BLaER1 (cell line): ENCODE results near the gene PLXDC1.
A peak's percentile ranks its signal among the peaks of the same experiment; 100 is the strongest.
"Not testable (repeated sequence)": the region's sequence is repeated elsewhere in the genome, so short reads cannot be mapped to it uniquely, and the experiment has no call there.

ENCODE experiments used
- H3K27ac ChIP-seq: shearing (Covaris generic); formaldehyde crosslinking; 2 replicates; pipeline ENCODE4 v1.8.1; 2022
- H3K27me3 ChIP-seq: shearing (Covaris generic); formaldehyde crosslinking; 2 replicates; pipeline ENCODE4 v1.8.1; 2022
- H3K36me3 ChIP-seq: shearing (Covaris generic); formaldehyde crosslinking; 2 replicates; pipeline ENCODE4 v1.8.1; 2022
- H3K4me1 ChIP-seq: shearing (Covaris generic); formaldehyde crosslinking; 2 replicates; pipeline ENCODE4 v1.8.1; 2022
- H3K4me2 ChIP-seq: shearing (Covaris generic); formaldehyde crosslinking; 2 replicates; pipeline ENCODE4 v1.8.1; 2022
- H3K4me3 ChIP-seq: shearing (Covaris generic); formaldehyde crosslinking; 2 replicates; pipeline ENCODE4 v1.8.1; 2022
- H3K9ac ChIP-seq: shearing (Covaris generic); formaldehyde crosslinking; 2 replicates; pipeline ENCODE4 v1.8.1; 2022
- H3K9me3 ChIP-seq: shearing (Covaris generic); formaldehyde crosslinking; 2 replicates; pipeline ENCODE4 v1.8.1; 2022
- H4K20me1 ChIP-seq: shearing (Covaris generic); formaldehyde crosslinking; 2 replicates; pipeline ENCODE4 v1.8.1; 2022
- Cebpa-rat ChIP-seq: shearing (Covaris generic); IDR thresholded peaks from 2 replicates; pipeline ENCODE4 v1.8.1; 2022

The PLXDC1 gene

GRCh38 chr17:39132192-39132610 lies 19.2 kb downstream of the PLXDC1 start:
- H3K9ac ChIP-seq = no peak overlapping the region
- peaks cover 9% of the 10 kb centered on the region; the same call in 1 of the 2 replicates for H3K4me1 ChIP-seq
- H3K9me3 ChIP-seq = no peaks in the 10 kb centered on the region
- H3K4me3 ChIP-seq = no peak overlapping the region
- H3K36me3 ChIP-seq = no peaks in the 10 kb centered on the region
- H3K27ac ChIP-seq = no peak overlapping the region
- H4K20me1 ChIP-seq = no peaks in the 10 kb centered on the region
- TF ChIP-seq Cebpa-rat = no peak
- H3K4me2 ChIP-seq = no peak overlapping the region
- no peaks in the 10 kb centered on the region for H3K27me3 ChIP-seq

- no peaks in the 10 kb centered on the region for H3K27me3 ChIP-seq
- no peak overlapping the region for H3K27ac ChIP-seq
- no peak overlapping the region for H3K4me2 ChIP-seq
- peaks cover 9% of the 10 kb centered on the region; the same call in 1 of the 2 replicates for H3K4me1 ChIP-seq
- H3K9me3 ChIP-seq = no peaks in the 10 kb centered on the region
- H4K20me1 ChIP-seq = no peaks in the 10 kb centered on the region
- H3K9ac ChIP-seq = no peak overlapping the region
- no peaks in the 10 kb centered on the region for H3K36me3 ChIP-seq
- no peak overlapping the region for H3K4me3 ChIP-seq
- TF ChIP-seq Cebpa-rat = no peak
These were observed 19.8 kb downstream of the PLXDC1 start for GRCh38 chr17:39131616-39132015.

GRCh38 chr17:39130205-39130604 lies 21.2 kb downstream of the PLXDC1 start:
- Histone ChIP-seq H3K4me1 (peaks cover 9% of the 10 kb centered on the region; the same call in 1 of the 2 replicates), H3K4me2 (no peak overlapping the region), H3K9me3 (no peaks in the 10 kb centered on the region), H3K9ac (no peak overlapping the region), H4K20me1 (no peaks in the 10 kb centered on the region), H3K4me3 (no peak overlapping the region), H3K27ac (no peak overlapping the region), H3K36me3 (no peaks in the 10 kb centered on the region), H3K27me3 (no peaks in the 10 kb centered on the region)
- TF ChIP-seq Cebpa-rat = no peak

- not testable (repeated sequence) for H3K4me2 ChIP-seq, H3K4me3 ChIP-seq, H3K9ac ChIP-seq, H3K36me3 ChIP-seq, H3K27me3 ChIP-seq, H3K27ac ChIP-seq, H4K20me1 ChIP-seq, H3K9me3 ChIP-seq, H3K4me1 ChIP-seq
These were observed 21.9 kb downstream of the PLXDC1 start for GRCh38 chr17:39129544-39129943.

DNA sequence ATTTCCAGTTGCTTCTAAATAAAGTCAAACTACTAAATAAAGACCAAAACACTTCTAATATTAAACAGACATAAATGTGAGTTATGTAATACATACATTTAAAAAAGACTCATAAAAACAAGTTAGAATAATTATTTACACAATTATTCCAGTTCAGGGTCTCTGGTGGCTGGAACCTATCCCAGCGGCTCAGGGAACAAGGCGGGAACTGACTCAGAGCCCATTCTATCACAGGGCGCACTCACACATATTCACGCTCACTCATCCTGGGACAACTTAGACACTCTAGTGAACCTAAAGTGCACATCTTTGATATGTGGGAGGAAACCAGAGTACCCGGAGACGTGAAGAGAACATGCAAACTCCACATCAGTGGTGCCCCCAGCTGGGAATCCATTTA lies 25.0 kb downstream of the PLXDC1 start:
- H3K9me3 ChIP-seq = no peaks in the 10 kb centered on the region
- no peak overlapping the region for H3K27ac ChIP-seq
- H3K4me2 ChIP-seq = no peak overlapping the region
- no peaks in the 10 kb centered on the region for H3K4me1 ChIP-seq
- no peaks in the 10 kb centered on the region for H3K36me3 ChIP-seq
- no peak overlapping the region for H3K9ac ChIP-seq
- no peaks in the 10 kb centered on the region for H4K20me1 ChIP-seq
- no peak for TF ChIP-seq Cebpa-rat
- H3K27me3 ChIP-seq = no peaks in the 10 kb centered on the region
- H3K4me3 ChIP-seq = no peak overlapping the region

GRCh38 chr17:39125143-39125875 lies 26.1 kb downstream of the PLXDC1 start:
- Histone ChIP-seq H3K27ac (no peak overlapping the region), H3K9ac (no peak overlapping the region)

GRCh38 chr17:39123627-39124026 lies 27.8 kb downstream of the PLXDC1 start:
- Histone ChIP-seq H3K4me1 (peaks cover 15% of the 10 kb centered on the region), H3K9me3 (no peaks in the 10 kb centered on the region), H3K9ac (no peak overlapping the region), H3K27me3 (no peaks in the 10 kb centered on the region), H3K27ac (no peak overlapping the region), H4K20me1 (no peaks in the 10 kb centered on the region), H3K4me2 (no peak overlapping the region), H3K36me3 (no peaks in the 10 kb centered on the region), H3K4me3 (no peak overlapping the region)
- TF ChIP-seq Cebpa-rat = no peak

More at GRCh38 chr17:39125143-39125875, 26.1 kb downstream of the PLXDC1 start:
- no peaks in the 10 kb centered on the region for H3K27me3 ChIP-seq
- no peaks in the 10 kb centered on the region for H4K20me1 ChIP-seq
- no peaks in the 10 kb centered on the region for H3K36me3 ChIP-seq
- H3K4me1 ChIP-seq = no peaks in the 10 kb centered on the region
- no peak overlapping the region for H3K4me3 ChIP-seq
- TF ChIP-seq Cebpa-rat = no peak
- H3K4me2 ChIP-seq = no peak overlapping the region
- no peaks in the 10 kb centered on the region for H3K9me3 ChIP-seq

- H3K9ac ChIP-seq = no peak overlapping the region
- TF ChIP-seq Cebpa-rat = no peak
- peaks cover 21% of the 10 kb centered on the region for H3K4me1 ChIP-seq
- H3K9me3 ChIP-seq = no peaks in the 10 kb centered on the region
- no peak overlapping the region for H3K4me3 ChIP-seq
- H3K36me3 ChIP-seq = no peaks in the 10 kb centered on the region
- H3K27ac ChIP-seq = no peak overlapping the region
- H3K27me3 ChIP-seq = no peaks in the 10 kb centered on the region
- H3K4me2 ChIP-seq = no peak overlapping the region
- H4K20me1 ChIP-seq = no peaks in the 10 kb centered on the region
These were observed 28.4 kb downstream of the PLXDC1 start for GRCh38 chr17:39122991-39123390.

DNA sequence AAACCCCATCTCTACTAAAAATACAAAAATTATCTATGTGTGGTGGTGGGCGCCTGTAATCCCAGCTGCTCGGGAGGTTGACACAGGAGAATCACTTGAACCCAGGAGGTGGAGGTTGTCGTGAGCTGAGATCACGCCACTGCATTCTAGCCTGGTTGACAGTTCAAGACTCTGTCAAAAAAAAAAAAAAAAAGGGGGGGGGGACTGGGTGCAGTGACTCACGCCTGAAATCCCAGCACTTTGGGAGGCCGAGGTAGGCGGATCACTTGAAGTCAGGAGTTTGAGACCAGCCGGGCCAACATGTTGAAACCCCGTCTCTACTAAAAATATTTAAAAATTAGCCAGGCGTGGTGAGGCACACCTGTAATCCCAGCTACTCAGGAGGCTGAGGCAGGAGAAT lies 29.5 kb downstream of the PLXDC1 start:
- not testable (repeated sequence) for H3K27me3 ChIP-seq, H3K27ac ChIP-seq, H3K36me3 ChIP-seq, H3K4me3 ChIP-seq, H3K4me2 ChIP-seq, H4K20me1 ChIP-seq, H3K9ac ChIP-seq, H3K9me3 ChIP-seq
- peaks cover 28% of the 10 kb centered on the region for H3K4me1 ChIP-seq

DNA sequence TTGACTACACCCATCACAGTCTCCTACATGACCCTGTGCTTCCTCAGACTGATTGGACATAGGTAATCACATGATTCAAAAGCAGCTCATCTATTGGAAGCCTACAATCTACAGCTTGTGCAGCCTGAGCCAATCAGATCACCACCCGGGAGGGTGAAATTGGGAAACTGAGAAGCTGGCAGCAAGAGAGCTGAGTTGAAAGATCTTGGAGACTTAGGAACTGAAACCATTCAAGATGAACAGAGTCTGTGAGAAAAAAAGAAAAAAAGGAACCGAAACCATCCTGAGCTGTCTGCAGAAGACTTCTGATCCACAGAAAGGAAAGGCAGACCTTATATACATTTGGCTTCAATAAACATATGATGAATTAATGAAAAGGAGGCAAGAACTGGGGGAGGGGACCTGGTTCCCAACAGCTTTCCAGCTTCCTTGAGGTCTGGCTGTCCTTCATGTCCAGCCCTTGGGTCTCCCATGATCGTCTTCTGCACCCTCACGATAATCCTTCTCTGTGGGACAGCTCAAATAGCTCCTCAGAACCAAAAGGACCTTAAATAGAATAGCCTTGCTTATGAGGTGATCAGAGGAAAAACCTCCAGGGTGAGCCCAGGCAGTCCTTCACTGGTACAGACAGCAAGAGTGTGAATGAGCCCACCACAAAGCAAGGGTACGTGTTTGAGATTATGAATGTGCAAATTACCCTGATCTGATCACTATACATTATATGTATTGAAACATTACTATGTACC lies 32.6 kb downstream of the PLXDC1 start:
- no peak overlapping the region for H3K4me3 ChIP-seq
- no peaks in the 10 kb centered on the region for H3K36me3 ChIP-seq
- H3K27ac ChIP-seq = peak overlapping the region; percentile 42
- no peak for TF ChIP-seq Cebpa-rat
- H3K4me1 ChIP-seq = peaks cover 28% of the 10 kb centered on the region
- no peaks in the 10 kb centered on the region for H4K20me1 ChIP-seq
- peak overlapping the region; percentile 75 for H3K4me2 ChIP-seq
- H3K9ac ChIP-seq = no peak overlapping the region
- H3K27me3 ChIP-seq = no peaks in the 10 kb centered on the region
- H3K9me3 ChIP-seq = 0 out of 2 replicates have a peak, but pooled peaks cover 6% of the 10 kb centered on the region
